Mesendoderm (in vitro differentiated cells): ENCODE data around the gene MGAT2. TPM values are rescaled to one million over a fixed set of nuclear protein-coding genes. Genes with fewer than 3 reads are reported as not detected.
A peak's percentile ranks its signal among the peaks of the same experiment; 100 is the strongest.

Source experiments
- DNase-seq: peaks from one replicate; pipeline ENCODE4 v3.0.0; 2013
- H2AK5ac ChIP-seq: 2 replicates; pipeline ENCODE4 v1.6.1; 2013; ENCODE audit warnings: low read length, inconsistent platforms
- H2BK120ac ChIP-seq: 2 replicates; pipeline ENCODE4 v1.6.1; 2013; ENCODE audit warnings: low read depth, mild to moderate bottlenecking, low read length, moderate library complexity, mixed read lengths
- H2BK15ac ChIP-seq: replicated peaks from 2 replicates; pipeline ENCODE4 v1.6.1; 2013; ENCODE audit warnings: low read depth, mild to moderate bottlenecking, moderate library complexity
- H2BK5ac ChIP-seq: 2 replicates; pipeline ENCODE4 v1.6.1; 2013; ENCODE audit warnings: low read length, inconsistent platforms
- H3K18ac ChIP-seq: 2 replicates; pipeline ENCODE4 v1.6.1; 2013; ENCODE audit warnings: mild to moderate bottlenecking, low read length, mixed read lengths
- H3K23ac ChIP-seq: one replicate; pipeline ENCODE4 v1.6.1; 2013; ENCODE audit warnings: low read length
- H3K27ac ChIP-seq: 2 replicates; pipeline ENCODE4 v1.5.1; 2013; ENCODE audit warnings: low read depth, mild to moderate bottlenecking, inconsistent platforms, low read length, moderate library complexity
- H3K27me3 ChIP-seq: 2 replicates; pipeline ENCODE4 v1.6.1; 2013; ENCODE audit warnings: low read length, control low read depth, mild to moderate bottlenecking, inconsistent platforms; ENCODE audit not compliant: insufficient read depth, poor library complexity
- H3K36me3 ChIP-seq: 2 replicates; pipeline ENCODE4 v1.6.1; 2013; ENCODE audit warnings: low read length, inconsistent platforms; ENCODE audit not compliant: control insufficient read depth, insufficient read depth
- H3K4ac ChIP-seq: one replicate; pipeline ENCODE4 v1.6.1; 2013; ENCODE audit warnings: low read depth, mild to moderate bottlenecking, low read length, moderate library complexity
- H3K4me1 ChIP-seq: 2 replicates; pipeline ENCODE4 v1.6.1; 2013; ENCODE audit warnings: low read depth, low read length, inconsistent platforms; ENCODE audit not compliant: control insufficient read depth
- H3K4me2 ChIP-seq: 2 replicates; pipeline ENCODE4 v1.6.1; 2013; ENCODE audit warnings: low read length
- H3K4me3 ChIP-seq: 2 replicates; pipeline ENCODE4 v1.5.1; 2013; ENCODE audit warnings: mild to moderate bottlenecking, low read length
- H3K56ac ChIP-seq: one replicate; pipeline ENCODE4 v1.6.1; 2013; ENCODE audit warnings: low read length
- H3K79me1 ChIP-seq: 2 replicates; pipeline ENCODE4 v1.6.1; 2013; ENCODE audit warnings: low read length, inconsistent platforms
- H3K79me2 ChIP-seq: 2 replicates; pipeline ENCODE4 v1.6.1; 2013; ENCODE audit warnings: mild to moderate bottlenecking, low read length; ENCODE audit not compliant: control insufficient read depth, insufficient read depth
- H3K9ac ChIP-seq: 2 replicates; pipeline ENCODE4 v1.6.1; 2013; ENCODE audit warnings: low read length, inconsistent platforms
- H4K5ac ChIP-seq: one replicate; pipeline ENCODE4 v1.6.1; 2013; ENCODE audit warnings: low read length
- H4K8ac ChIP-seq: one replicate; pipeline ENCODE4 v1.6.1; 2013; ENCODE audit warnings: low read depth, mild to moderate bottlenecking, control low read depth, low read length, moderate library complexity
- WGBS: extraction: QIAGEN DNeasy Blood & Tissue Kit; methylation state at CpG from one replicate; pipeline ENCODE4 v1.1.7; 2013; ENCODE audit warnings: low lambda C conversion rate, missing lambda C conversion rate; ENCODE audit not compliant: insufficient coverage; ENCODE audit errors: extremely low coverage; 5-methylcytosine and 5-hydroxymethylcytosine counted together
- polyA plus RNA-seq, 2 experiments: library from polyadenylated mRNA; stranded (reverse); fragments of 200-250 nt; gene quantifications; one replicate each; pipeline ENCODE4 v1.2.3, GENCODE V29; 2013

Gene MGAT2
- polyA plus RNA-seq (2013, experiment 1 of 2): 19.9 TPM
- polyA plus RNA-seq (2013, experiment 2 of 2): 20.1 TPM

DNA sequence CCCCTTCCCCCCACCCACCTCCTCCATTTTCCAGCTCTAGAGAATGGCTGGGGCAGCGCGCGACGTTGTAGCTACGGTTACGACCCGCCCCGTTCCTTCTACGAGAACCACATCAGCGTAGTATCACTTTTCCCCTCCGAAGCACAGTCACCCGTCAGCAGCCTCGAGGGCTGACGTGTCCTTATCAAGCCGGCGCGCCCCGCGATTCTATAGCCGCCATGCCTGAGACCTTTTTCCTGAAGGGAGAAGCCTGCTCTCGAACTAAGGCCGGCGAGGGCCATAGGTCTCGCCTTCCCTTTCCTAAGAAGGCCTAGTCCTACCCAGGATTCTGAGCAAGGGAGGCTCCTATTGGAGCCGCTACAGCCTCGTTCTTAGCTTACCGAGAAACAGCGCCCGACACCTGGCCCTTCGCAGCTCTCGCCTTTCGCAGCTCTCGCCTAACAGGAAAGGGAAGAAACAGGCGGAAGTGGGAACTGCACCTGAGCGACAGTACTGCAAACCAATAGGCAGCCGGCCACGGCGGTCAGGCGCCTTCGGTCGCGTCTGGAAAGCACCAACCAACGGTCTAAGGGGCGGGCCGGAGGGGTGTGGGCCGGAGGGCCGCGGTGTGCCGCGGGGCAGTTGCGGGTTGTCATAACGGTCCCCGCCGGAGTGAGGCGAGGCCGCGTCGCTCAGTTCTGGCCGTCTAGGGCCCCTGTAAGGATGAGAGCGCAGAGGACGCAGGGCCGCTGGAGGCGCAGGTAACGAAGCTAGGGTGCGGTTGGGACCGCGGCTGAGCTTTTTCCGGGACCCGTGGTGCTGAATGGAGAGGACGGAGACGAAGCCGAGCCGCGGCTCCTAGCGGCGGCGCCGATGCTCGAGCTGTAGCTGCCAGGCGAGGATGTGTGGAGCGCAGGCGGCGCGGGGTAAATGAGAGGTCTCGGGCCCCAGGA, at the start of gene MGAT2, which contains the start of gene RPL36AL:
MGAT2 (plus strand) TSS at position 618 of the 932 bp plus-strand sequence. CDS start 470 bp downstream, outside the sequence.
RPL36AL (minus strand) TSS at position 445 of the 932 bp plus-strand sequence. CDS start 1,522 bp downstream, outside the sequence.
- Histone ChIP-seq H3K79me2 (peaks cover 31% of the 10 kb centered on the region), H3K4me1 (peaks cover 3% of the 10 kb centered on the region), H3K79me1 (peaks cover 9% of the 10 kb centered on the region), H4K8ac (no peak within 1 kb of the TSS), H3K27me3 (no peaks in the 10 kb centered on the region), H3K4me2 (peak within 1 kb of the TSS; percentile 50), H3K56ac (peak within 1 kb of the TSS; percentile 95), H2BK5ac (peak within 1 kb of the TSS; percentile 52), H3K4ac (peak within 1 kb of the TSS; percentile 82), H2BK120ac (peak within 1 kb of the TSS; percentile 0), H3K18ac (peak within 1 kb of the TSS; percentile 47), H2AK5ac (no peak within 1 kb of the TSS), H3K27ac (peak within 1 kb of the TSS; percentile 82), H3K9ac (peak within 1 kb of the TSS; percentile 91), H3K23ac (peak within 1 kb of the TSS; percentile 100), H3K36me3 (peaks cover 3% of the 10 kb centered on the region), H4K5ac (no peak within 1 kb of the TSS), H2BK15ac (no peak within 1 kb of the TSS), H3K4me3 (peak within 1 kb of the TSS; percentile 90)
- WGBS: no CpG with 5 or more reads among the region's 85 CpGs
- peak; percentile 99 for DNase-seq

DNA sequence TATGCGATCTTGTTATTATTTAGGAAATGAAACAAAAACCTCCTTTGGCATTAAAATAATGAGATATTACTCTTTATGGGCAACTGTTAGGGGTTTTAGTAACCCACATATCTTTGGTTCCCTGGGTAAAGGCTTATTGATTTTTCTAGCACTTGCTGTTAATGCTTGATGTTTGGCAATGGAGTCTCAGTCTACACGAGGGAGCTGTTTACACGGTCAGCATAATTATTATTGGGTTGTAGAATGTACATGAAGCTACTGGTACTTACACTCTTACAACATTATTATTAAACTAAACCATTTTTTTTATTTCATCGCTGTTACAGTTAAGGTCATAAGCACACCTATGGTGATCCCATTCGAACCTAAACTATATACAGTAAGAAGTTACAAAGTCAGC, 46.6 kb upstream of the MGAT2 start:
- H3K9ac ChIP-seq: no peak overlapping the region
- H3K36me3 ChIP-seq: peaks cover 9% of the 10 kb centered on the region
- no peak overlapping the region for H3K23ac ChIP-seq
- H3K27me3 ChIP-seq: no peaks in the 10 kb centered on the region
- H3K4me2 ChIP-seq: no peak overlapping the region
- no peak for DNase-seq
- H3K79me1 ChIP-seq: peaks cover 1% of the 10 kb centered on the region
- no CpG with 5 or more reads among the region's 5 CpGs for WGBS
- H3K4ac ChIP-seq: no peak overlapping the region
- H4K8ac ChIP-seq: no peak overlapping the region
- H3K79me2 ChIP-seq: no peaks in the 10 kb centered on the region
- H3K18ac ChIP-seq: no peak overlapping the region
- H3K27ac ChIP-seq: no peak overlapping the region
- no peak overlapping the region for H3K56ac ChIP-seq
- H3K4me1 ChIP-seq: no peaks in the 10 kb centered on the region
- H2BK5ac ChIP-seq: no peak overlapping the region
- no peak overlapping the region for H4K5ac ChIP-seq
- H2BK15ac ChIP-seq: no peak overlapping the region
- no peak overlapping the region for H2AK5ac ChIP-seq
- no peak overlapping the region for H2BK120ac ChIP-seq
- no peak overlapping the region for H3K4me3 ChIP-seq

DNA sequence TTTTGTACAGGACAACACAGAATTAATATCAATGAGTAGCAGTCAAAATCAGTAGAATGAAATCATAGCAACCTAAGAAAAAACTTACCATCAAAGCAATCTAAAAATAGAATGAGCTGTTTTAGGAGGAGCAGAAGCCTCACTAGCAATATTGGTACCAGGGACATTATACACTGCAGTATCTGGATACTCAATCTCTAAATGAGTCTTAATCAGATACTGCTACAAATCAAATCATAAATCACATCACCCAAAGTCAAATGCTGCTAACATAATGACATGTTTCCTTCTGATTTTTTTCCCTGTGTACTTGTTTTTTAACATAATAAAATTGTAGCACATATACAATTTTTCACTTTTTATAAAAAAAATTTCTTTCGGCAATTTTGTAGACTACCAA, 42.5 kb upstream of the MGAT2 start:
- Histone ChIP-seq H2BK15ac (no peak overlapping the region), H3K4me3 (no peak overlapping the region), H3K23ac (no peak overlapping the region), H3K27me3 (no peaks in the 10 kb centered on the region), H3K9ac (no peak overlapping the region), H3K18ac (no peak overlapping the region), H3K56ac (no peak overlapping the region), H3K27ac (no peak overlapping the region), H3K4me2 (no peak overlapping the region), H3K4ac (no peak overlapping the region), H4K8ac (no peak overlapping the region), H3K4me1 (no peaks in the 10 kb centered on the region), H3K79me2 (peaks cover 27% of the 10 kb centered on the region), H2BK5ac (no peak overlapping the region), H3K36me3 (peaks cover 12% of the 10 kb centered on the region), H4K5ac (no peak overlapping the region), H2AK5ac (no peak overlapping the region), H3K79me1 (peaks cover 16% of the 10 kb centered on the region), H2BK120ac (no peak overlapping the region)
- 100% methylated on average over 1 of the region's 1 CpG for WGBS
- no peak for DNase-seq

DNA sequence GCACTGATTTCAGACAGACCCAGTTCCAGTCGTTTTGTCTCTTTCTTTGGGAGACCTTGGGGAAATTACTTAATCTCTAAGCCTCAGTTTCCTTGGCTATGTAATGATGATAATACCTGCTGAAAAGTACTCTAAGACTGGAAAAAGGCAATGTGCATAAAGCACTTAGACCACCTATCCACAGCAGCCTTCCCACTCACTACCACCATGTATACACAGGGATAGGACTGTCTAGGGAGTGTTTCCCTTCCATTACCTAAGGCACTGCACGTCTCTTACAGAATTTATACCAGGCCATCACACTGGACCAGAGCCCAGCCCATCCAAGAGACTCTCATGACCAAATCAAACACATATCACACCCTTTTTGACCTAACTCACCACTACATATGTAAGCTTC, 40.8 kb upstream of the MGAT2 start:
- peaks cover 42% of the 10 kb centered on the region for H3K79me2 ChIP-seq
- no peak overlapping the region for H4K8ac ChIP-seq
- H4K5ac ChIP-seq: no peak overlapping the region
- no peak overlapping the region for H2BK5ac ChIP-seq
- no peak overlapping the region for H3K4ac ChIP-seq
- peaks cover 14% of the 10 kb centered on the region for H3K36me3 ChIP-seq
- no peak overlapping the region for H3K27ac ChIP-seq
- no peak overlapping the region for H2BK15ac ChIP-seq
- no peak overlapping the region for H3K4me3 ChIP-seq
- H3K9ac ChIP-seq: no peak overlapping the region
- H3K79me1 ChIP-seq: peaks cover 16% of the 10 kb centered on the region
- no peak overlapping the region for H2BK120ac ChIP-seq
- H3K27me3 ChIP-seq: no peaks in the 10 kb centered on the region
- H3K4me1 ChIP-seq: no peaks in the 10 kb centered on the region
- H3K4me2 ChIP-seq: no peak overlapping the region
- no peak overlapping the region for H3K18ac ChIP-seq
- H3K23ac ChIP-seq: no peak overlapping the region
- no peak overlapping the region for H2AK5ac ChIP-seq
- no peak overlapping the region for H3K56ac ChIP-seq
- DNase-seq: no peak
- no CpG with 5 or more reads among the region's 2 CpGs for WGBS

DNA sequence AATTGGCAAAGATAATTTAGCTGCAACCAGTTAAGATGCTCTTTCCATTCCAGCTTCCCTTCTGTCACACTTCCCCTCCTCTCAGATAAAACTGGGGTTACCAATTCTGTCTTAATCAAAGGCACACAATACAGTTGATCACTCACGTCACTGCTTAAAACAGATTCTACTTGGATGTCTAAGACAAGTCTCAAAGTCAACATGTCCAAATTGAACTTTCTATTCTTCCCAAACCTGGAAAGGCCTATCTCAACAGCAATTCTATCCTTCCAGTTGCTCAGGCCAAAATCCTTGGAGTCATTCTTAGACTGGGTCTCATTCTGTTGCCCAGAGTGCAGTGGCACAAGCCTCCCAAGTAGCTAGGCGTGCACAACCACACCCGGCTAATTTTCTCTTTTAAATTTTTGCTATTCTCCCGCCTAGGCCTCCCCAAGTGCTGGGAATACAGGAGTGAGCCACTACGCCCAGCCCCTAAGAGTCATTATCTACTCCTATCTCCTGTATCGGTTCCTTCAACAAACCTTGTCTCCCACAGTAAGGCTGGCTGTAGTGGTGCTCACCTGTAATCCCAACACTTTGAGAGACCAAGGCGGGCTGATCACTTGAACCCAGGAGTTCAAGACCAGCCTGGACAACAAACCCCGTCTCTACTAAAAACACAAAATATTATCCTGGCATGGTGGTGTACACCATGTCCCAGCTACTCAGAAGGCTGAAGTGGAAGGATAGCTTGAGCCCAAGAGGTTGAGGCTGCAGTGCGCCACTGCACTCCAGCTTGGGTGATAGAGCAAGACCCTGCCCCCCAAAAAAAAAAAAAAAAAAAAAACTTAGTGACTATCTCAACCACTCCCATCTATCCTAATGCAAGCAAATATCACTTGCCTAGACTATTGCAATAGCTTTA, 39.1 kb upstream of the MGAT2 start:
- Histone ChIP-seq H2BK120ac (no peak overlapping the region), H3K36me3 (peaks cover 13% of the 10 kb centered on the region), H4K8ac (no peak overlapping the region), H2AK5ac (no peak overlapping the region), H3K27me3 (no peaks in the 10 kb centered on the region), H2BK15ac (no peak overlapping the region), H4K5ac (no peak overlapping the region), H3K4ac (peak overlapping the region; percentile 6), H3K4me2 (no peak overlapping the region), H3K27ac (no peak overlapping the region), H3K79me1 (peaks cover 16% of the 10 kb centered on the region), H3K4me3 (no peak overlapping the region), H3K79me2 (peaks cover 55% of the 10 kb centered on the region), H2BK5ac (no peak overlapping the region), H3K9ac (peak overlapping the region; percentile 4), H3K4me1 (no peaks in the 10 kb centered on the region), H3K23ac (no peak overlapping the region), H3K56ac (no peak overlapping the region), H3K18ac (no peak overlapping the region)
- no peak for DNase-seq
- no CpG with 5 or more reads among the region's 9 CpGs for WGBS
